HG02970 (cell line): ENCODE data around the gene SLIT1.

ENCODE experiments used
- ATAC-seq: cut with Tn5 transposase; IDR thresholded peaks from one replicate; pipeline ENCODE4 v1.9.1; 2021; ENCODE audit warnings: mild to moderate bottlenecking, moderate library complexity, moderate number of reproducible peaks; ENCODE audit not compliant: unreplicated experiment, low FRiP score

Gene SLIT1

GRCh38 chr10:97175586-97175985 is 10.2 kb downstream of the SLIT1 start:
- ATAC-seq: no peak

DNA sequence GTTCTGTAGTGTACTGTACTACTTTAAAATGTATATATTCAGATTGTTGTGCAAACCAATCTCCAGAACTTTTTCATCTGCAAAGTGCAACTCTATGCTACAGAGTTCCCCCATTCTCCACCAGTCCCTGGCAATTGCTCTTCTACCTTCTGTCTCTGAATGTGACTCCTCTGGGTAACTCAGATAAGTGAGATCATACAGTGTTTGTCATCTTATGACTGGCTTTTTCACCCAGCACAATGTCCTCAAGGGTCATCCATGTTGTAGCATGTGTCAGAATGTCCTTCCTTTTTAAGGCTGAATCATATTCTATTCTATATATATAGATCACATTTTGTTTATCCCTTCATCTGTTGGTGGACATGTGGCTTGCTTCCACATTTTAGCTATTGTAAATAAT is 10.8 kb downstream of the SLIT1 start:
- no peak for ATAC-seq

- no peak for ATAC-seq
Observed at GRCh38 chr10:97174276-97174775, 11.4 kb downstream of the SLIT1 start.

DNA sequence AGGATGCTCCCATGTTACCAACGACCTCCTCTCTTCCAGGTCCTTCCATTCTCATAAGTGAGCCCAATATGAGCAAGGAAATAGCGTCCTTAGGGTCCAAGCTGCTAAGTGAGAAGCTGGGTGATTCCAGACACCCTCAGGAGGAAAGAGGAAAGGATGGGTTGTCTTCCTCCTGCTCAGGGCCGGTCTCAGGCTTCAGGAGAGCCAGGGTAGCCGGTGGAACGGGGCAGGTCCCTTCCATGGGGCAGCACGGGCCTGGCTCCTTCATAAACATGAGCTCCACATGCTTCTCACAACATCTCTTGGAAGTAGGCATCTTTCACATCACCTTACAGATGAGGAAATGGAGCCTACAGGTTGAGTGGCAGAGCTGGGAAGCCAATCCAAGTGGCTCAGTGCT is 12.7 kb downstream of the SLIT1 start:
- no peak for ATAC-seq

GRCh38 chr10:97171001-97171400 is 14.8 kb downstream of the SLIT1 start:
- ATAC-seq: no peak

- ATAC-seq: no peak
Observed at GRCh38 chr10:97169911-97170693, 15.7 kb downstream of the SLIT1 start.

GRCh38 chr10:97169063-97169462 is 16.7 kb downstream of the SLIT1 start:
- no peak for ATAC-seq

GRCh38 chr10:97168645-97169044 is 17.1 kb downstream of the SLIT1 start:
- no peak for ATAC-seq

GRCh38 chr10:97165499-97165898 is 20.3 kb downstream of the SLIT1 start:
- ATAC-seq: no peak

DNA sequence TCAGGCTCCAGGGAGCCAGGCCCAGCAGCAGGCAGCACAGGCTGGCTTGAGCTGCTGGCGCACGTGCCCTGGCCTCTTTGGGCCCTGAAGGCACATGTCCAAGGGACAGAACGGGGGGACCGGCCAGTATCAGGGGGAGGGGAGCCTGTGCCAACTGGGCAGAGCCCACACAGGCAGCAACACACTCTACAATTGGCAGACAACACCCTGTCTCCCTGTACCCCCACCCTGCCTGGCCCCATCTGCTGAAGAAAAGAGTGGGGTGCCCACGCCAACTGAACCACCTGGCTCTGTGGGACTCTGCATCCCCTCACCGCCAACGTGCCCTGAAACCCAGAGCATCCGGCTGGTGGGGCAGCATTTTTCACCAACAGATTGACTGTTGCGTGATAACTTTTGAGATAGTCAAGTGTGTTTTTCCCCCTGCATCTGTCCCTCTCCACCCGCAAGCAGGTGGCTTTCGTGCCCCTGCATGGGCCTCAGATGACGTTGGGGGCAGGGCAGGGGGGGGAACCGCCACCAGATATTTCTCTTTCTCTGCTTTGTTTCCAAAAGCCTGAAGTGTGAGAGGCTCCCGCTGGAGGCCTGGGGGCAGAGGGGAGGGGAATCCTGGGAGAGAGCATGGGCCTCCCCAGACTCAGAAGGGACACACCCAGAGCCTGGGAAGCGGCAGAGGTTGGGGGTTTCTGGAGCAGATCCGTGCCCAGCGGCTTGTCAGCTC is 21.8 kb downstream of the SLIT1 start:
- no peak for ATAC-seq

- no peak for ATAC-seq
Observed at GRCh38 chr10:97163181-97163580, 22.6 kb downstream of the SLIT1 start.

DNA sequence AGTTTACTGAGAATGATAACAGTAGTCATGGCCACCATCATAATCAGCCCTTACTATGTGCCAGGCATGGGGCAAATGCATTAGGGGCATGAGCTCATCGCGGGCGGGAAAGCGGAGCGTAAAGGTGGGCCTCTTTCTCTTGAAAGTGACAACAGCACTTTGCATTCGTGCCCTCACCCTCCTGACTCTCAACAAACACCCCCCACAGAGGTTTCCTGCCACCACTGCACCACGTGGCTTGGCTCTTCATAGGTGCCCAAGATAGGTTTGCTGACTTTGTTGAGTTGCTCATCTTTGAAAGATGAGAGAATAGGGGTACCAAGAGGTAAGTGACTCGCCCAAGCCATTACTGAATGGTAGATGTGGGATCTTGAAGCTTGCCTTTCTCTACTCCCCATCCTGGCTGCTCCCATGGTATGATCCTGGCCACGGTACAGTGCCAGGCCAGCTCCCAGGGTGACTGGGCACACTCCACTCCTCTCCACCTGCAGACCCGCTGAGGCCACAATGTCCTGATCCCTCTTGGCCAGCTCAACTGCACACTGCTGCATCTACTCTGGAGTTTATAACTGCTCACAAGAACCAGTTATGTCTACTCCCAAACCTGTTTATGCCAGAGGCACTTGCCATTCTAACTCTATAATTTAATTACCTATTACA is 26.0 kb downstream of the SLIT1 start:
- no peak for ATAC-seq

- no peak for ATAC-seq
Observed at GRCh38 chr10:97157578-97158095, 28.1 kb downstream of the SLIT1 start.

DNA sequence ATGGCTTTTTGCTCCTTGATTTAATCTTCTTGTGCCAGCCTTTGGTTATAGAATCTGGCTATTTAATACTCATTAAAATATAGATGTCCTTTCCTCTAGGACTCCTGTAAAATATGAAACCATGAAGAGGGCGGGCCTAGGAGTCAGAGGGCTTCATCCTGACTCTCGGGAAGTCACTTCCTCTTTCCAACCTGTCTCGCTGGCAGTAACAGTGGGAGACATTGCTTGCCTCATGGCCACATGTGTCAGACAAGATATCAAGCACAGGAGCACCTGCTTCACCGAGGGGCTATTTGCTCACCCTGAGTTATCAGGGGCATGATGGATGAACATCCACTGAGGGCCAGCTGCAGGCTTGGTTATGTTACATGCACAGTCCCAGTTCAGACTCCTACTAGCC is 31.0 kb downstream of the SLIT1 start:
- ATAC-seq: no peak

DNA sequence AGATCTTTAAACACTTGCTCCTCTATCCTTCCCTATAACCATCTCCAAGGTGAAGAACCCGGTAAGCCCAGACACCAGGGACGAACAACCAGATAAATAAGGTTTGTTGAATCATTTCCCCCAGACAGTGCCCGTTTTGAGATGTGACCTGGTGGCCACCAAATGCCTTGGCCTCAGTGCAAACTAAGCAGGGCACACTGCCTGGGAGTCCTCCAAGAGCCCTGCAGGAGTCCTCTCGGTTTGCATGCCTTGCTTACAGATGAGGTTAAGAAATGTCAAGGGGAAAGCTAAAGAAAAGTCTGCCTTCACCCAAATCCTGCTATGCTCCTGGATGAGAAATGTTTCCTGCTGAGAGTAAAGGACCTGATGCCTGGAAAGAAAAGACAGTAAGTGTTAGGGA is 31.6 kb downstream of the SLIT1 start:
- no peak for ATAC-seq

DNA sequence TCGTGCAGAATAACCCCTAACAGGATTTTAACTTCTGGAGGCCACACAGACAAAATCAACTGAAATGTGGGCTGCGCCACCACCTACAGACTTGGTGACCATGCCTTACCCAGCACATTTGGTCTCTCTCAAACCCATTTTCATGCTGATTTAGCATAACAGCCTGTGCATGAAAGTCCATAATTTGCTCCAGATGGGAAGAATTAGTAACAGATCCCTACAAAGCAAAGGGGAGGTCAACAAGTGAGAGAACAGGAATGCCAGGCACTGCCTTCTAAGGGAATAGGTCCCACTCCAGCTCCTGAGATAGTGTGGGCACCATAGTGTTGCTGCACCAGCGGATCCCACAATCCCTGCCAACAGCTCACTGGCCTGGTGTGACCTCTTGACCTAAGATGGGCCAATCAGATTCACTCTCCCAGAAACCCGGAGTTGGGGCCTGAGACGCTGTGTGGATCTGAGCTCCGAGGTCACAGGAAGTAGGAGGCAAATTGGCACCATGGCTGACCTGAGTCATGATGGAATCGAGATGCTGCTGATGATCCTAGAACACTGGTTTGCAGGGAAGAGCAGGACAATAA is 32.4 kb downstream of the SLIT1 start:
- no peak for ATAC-seq

- no peak for ATAC-seq
Observed at GRCh38 chr10:97151307-97151914, 34.3 kb downstream of the SLIT1 start.

- ATAC-seq: no peak
Observed at GRCh38 chr10:97150616-97151015, 35.1 kb downstream of the SLIT1 start.

DNA sequence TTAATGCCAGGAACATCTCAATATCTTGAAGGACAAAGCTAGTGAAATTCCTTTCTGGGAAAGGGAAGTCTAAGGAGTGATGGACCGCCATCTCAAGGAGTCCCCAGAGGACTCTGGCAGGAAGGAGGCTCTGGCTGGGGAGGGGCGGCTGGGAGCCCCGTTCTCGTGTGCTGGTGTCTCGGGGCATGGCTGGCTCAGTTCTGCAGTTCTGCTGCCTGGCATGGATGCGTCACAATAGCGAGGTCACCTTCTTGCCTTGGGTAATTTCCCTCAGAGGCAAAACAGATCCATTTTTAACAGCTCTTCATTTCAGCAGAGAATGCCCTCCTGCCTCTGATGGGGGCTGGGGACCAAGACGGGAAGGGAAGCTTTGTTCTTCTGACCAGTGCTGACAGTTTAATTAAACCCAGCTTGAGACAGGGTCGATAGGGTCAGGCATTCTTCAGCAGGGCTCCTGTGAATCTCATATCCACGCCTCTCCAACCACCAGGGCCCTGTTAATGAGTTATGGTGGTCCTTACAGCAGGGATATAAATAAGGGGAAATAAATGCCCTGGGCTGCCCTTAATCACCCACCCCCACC is 35.7 kb downstream of the SLIT1 start:
- no peak for ATAC-seq

DNA sequence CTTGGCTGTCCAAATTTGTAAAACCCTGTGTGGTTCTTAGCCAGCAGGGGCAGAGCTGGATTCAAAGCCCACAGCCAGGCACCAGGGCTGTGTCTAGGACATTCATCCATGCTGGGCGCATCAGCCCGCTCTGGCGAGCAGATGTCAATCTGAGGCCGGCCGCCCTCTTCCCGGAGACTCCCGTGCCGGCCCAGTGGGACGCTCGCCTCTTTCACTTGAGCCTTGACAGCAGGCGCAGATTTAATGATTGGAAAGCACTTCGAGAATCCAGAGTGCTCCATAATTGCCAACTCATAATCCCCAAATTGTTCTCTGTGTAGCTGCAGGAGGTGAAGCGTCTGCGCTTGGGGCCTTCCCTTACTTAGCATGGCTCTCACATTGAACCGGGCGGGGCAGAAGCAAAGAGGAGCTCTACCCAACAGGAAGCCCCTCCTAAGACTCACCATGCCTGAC is 36.7 kb downstream of the SLIT1 start:
- no peak for ATAC-seq
